HepG2 (cell line): Measurements from ENCODE around the gene KRT13.

Experiments
- TCF12 ChIP-seq, 2 experiments: fragments of 450-650 bp in 1 of 2; sonication (generic) in 1 of 2; formaldehyde crosslinking in 1 of 2; IDR thresholded peaks; 2 replicates each; pipeline versions ENCODE4 v1.6.1 to v1.8.0; 2017 to 2022; ENCODE audit warnings: antibody characterized with exemption in 1 of 2, mild to moderate bottlenecking in 1 of 2, missing genetic modification reagents in 1 of 2, moderate library complexity in 1 of 2
- ZNF704 ChIP-seq: sonication (generic); formaldehyde crosslinking; IDR thresholded peaks from 2 replicates; pipeline ENCODE4 v1.8.1; 2023; ENCODE audit warnings: mild to moderate bottlenecking, inconsistent platforms, moderate library complexity, missing genetic modification reagents, borderline replicate concordance

GRCh38 chr17:41453066-41453465 lies 52.3 kb downstream of the KRT13 start:
- TF ChIP-seq ZNF704 (CRISPR knock-in tag) (no peak), TCF12 (IDR thresholded peaks at IDR 0.05) (no peak), TCF12 (CRISPR knock-in tag; IDR thresholded peaks at IDR 0.05) (no peak)
